Left kidney (tissue), 2 donors: ENCODE results near the gene KDM2A. TPM values are rescaled to one million over a fixed set of nuclear protein-coding genes. Genes with fewer than 3 reads are reported as not detected.

Experiments
- DNase-seq: peaks from one replicate; pipeline ENCODE4 v3.0.0-alpha.2; 2013
- polyA plus RNA-seq: library from polyadenylated mRNA; unstranded; fragments of 120-200 nt; gene quantifications from one replicate; pipeline ENCODE4 v1.2.1, GENCODE V29; 2013; ENCODE audit not compliant: insufficient read length

Gene KDM2A
- polyA plus RNA-seq, 1 donor, result 87.2 TPM

DNA sequence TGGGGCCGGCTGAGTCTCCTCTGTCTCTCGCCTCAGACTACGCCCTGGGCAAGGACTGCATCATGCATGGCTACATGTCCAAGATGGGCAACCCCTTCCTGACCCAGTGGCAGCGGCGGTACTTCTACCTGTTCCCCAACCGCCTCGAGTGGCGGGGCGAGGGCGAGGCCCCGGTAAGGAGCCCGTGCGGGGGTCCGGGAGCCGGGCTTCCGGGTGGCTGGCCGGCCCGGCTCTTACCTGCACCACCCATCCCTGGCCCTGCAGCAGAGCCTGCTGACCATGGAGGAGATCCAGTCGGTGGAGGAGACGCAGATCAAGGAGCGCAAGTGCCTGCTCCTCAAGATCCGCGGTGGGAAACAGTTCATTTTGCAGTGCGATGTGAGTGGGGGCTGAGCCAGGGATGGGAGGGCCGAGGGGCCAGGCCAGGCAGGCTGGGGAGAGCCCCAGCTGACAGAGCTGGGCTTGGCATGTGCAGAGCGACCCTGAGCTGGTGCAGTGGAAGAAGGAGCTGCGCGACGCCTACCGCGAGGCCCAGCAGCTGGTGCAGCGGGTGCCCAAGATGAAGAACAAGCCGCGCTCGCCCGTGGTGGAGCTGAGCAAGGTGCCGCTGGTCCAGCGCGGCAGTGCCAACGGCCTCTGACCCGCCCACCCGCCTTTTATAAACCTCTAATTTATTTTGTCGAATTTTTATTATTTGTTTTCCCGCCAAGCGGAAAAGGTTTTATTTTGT, 165.9 kb downstream of the KDM2A start:
- no peak for DNase-seq

DNA sequence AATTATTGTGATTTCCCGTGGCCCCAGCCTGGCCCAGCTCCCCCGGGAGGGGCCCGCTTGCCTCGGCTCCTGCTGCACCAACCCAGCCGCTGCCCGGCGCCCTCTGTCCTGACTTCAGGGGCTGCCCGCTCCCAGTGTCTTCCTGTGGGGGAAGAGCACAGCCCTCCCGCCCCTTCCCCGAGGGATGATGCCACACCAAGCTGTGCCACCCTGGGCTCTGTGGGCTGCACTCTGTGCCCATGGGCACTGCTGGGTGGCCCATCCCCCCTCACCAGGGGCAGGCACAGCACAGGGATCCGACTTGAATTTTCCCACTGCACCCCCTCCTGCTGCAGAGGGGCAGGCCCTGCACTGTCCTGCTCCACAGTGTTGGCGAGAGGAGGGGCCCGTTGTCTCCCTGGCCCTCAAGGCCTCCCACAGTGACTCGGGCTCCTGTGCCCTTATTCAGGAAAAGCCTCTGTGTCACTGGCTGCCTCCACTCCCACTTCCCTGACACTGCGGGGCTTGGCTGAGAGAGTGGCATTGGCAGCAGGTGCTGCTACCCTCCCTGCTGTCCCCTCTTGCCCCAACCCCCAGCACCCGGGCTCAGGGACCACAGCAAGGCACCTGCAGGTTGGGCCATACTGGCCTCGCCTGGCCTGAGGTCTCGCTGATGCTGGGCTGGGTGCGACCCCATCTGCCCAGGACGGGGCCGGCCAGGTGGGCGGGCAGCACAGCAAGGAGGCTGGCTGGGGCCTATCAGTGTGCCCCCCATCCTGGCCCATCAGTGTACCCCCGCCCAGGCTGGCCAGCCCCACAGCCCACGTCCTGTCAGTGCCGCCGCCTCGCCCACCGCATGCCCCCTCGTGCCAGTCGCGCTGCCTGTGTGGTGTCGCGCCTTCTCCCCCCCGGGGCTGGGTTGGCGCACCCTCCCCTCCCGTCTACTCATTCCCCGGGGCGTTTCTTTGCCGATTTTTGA, 166.8 kb downstream of the KDM2A start:
- DNase-seq, result no peak

DNA sequence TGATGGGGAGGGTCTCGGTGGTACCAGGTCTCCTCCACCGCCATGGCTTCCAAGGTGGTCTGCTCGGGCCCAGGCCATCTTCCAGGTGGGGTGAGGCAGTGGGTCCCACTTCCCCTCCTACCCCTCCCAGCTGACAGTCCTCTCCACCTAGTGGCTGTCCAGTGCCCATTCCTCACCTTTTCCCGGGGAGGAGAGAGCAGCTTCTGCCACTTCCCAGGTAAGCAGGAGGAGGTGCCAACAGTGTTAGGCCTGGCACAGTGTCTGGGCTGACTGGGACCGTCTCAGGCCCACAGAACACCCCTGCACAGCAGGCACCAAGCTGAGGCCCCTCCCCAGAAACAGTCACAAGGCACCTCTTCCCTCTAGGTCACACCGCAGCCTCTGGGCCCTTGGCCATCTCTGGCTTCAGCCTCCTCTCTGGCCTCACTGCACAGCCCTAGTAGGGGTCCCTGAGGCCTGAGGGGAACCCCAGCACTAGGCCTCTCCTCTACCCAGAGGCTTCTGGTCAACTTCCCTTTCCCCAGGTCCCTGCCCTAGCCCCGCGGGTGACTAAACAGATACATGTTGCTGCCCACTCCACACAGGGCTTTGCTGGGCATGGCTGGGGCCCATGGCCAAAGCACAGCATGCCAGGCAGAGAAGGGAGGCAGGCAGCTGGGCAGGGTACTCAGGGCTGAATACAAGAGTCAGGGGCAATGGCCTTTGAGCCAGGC, 167.7 kb downstream of the KDM2A start:
- no peak for DNase-seq

DNA sequence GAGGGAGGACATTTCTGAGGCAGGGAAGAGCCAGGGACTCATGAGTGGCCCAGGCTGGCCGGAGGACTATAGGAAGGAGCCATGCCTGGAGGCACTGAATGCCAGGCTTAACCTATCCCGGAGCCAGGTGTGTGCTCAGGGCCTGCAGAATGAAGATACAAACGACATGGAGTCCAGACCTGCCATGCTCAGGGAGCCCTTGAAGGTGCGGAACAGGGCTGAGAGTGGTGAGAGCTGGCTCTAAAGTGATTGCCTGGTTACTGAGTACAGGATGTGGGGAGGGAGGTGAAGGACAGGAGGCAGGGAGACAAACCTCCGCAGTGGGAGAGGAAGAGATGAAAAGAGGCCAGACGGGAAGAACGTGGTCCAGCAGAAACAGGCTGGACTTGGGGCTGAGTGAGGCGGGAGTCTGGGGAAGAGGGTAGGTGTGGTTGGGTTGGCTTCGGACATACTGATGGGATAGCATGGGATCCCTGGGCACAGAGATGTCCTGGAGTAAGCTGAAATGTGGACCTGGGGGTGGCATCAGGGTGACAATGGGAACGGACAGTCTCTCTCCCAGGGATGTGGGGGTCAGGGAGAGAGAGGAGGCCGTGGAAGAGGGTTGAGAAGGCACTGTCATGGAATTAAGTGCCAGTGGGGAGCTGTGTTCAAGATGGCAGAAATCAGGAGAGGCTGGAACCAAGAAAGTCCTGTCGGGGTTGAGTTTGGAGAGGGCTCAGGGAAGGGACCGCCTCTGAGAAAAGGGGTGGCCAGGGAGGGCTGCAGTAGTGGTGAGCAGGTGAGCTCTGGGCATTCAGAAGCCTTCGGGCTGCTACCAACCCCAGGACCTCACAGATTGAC, 168.5 kb downstream of the KDM2A start:
- DNase-seq, result no peak

DNA sequence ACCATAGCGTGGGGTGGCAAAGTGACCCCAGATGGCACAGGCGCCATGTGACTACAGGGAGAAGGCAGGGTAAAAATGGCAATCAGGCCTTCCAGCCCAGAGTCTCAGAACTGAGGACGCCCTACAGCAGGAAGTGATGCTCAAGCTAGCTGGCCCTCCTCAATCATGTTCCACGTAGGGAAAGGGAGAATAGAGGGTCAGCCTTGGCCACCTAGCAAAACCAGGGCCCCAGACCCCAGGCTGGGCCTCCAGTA, 169.1 kb downstream of the KDM2A start:
- DNase-seq, result no peak

DNA sequence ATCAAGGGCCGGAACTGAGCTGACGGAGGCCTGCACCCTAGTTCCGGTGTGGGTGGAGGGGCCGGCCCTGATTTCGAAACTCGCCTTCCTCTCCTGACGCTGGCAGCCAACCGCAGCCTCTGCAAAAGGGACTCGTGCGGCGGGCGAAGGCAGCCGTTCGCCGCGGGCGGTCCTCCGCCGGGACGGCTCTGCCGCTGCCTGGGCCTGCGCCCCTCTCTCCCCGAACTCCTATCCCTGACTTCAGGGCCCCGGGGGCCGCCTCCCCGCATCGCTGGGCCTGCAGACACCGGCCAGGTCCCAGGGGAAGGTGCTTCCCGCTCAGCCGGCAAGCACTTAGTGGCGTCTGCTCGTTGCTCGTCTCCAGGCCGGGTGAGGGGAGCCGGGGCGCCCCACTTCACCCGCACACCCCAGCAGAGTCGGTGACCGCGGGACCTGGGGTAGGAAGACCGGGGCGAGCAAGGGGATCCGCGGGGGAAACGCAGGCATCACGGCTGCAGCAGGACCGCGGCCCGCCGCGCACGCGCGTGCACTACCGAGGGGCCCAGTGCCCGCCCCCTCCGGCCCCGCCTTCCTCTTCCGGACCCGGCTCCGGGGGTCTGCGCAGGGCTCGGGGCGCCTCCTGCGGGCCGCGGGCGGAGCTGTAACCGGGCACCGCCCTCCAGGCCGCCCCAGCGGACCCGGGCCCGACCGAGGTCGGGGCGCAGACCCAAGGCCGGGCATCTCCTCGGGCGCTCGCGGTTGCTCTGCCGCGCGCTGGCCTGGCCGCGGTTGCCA, 169.6 kb downstream of the KDM2A start:
- peak; percentile 86 for DNase-seq

DNA sequence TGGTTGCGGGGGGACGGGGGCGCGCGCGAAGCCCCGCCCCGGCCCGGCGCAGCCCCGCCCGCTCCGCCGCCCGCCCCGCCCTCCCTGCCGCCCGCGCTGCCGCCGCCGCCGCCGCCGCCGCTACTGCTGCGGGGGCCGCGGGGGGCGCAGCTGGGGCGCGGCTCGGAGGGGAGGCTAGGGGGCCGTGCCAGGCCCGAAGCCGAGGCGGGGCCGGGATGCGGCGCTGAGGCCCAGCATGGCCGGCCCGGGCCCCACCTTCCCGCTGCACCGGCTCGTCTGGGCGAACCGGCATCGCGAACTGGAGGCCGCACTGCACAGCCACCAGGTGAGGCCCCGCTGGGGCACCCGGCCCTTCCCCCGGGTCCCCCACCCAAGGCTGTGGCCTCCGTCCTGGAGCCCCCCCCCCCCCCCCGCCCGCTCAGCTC, 170.2 kb downstream of the KDM2A start, which contains the start of gene ANKRD13D:
ANKRD13D (plus strand) TSS at position 78 of the 425 bp plus-strand sequence; CDS start at position 236, 158 bp downstream.
- no peak for DNase-seq

DNA sequence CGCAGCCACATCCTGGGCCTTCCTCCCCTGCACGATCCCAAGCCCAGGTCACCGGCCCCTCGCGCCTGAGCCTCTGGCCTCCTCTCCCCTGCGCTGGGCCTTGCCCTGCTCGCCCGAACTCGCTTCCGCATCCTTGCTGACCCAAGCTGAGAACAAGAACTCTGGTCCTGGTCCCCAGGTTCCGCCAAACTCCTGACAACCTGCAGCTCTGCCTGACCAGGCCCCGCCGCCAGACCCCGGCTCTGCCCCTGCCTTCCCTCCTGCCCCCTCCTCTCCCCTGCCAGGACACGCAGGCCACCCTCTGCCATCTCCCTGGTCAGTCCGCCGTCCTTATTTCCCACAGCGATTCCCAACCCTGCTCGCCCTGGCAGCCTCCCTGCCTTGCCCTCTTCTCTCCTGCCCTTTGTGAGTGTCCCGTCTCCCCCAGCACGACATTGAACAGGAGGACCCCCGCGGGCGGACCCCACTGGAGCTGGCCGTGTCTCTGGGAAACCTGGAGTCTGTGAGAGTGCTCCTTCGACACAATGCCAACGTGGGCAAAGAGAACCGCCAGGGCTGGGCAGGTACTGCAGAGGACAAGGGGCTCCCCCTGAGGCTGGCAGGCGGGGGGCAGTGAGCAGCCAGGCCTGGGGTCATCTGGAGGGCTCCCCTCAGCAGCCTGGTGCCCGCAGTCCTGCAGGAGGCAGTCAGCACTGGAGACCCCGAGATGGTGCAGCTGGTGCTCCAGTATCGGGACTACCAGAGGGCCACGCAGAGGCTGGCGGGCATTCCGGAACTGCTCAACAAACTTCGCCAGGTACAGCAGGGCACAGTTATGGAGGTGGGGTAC, 170.8 kb downstream of the KDM2A start:
- DNase-seq, result no peak

DNA sequence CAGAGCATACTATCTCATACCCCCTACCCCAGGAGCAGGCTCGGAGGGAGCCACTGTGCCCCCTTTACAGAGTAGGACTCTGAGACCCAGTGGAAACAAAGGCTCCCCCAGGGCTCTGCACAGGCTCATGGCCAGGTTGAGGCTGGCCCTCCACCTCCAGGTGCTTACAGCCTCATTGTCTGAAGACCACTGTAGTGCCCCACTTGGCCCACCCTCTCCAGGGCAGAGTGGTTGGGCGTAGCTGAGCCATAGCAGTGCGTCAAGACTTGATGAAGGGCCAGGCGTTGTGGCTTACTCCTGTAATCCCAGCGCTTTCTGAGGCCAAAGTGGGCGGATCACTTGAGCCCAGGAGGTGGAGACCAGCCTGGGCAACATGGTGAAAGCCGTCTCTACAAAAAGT, 171.7 kb downstream of the KDM2A start:
- DNase-seq, result no peak

DNA sequence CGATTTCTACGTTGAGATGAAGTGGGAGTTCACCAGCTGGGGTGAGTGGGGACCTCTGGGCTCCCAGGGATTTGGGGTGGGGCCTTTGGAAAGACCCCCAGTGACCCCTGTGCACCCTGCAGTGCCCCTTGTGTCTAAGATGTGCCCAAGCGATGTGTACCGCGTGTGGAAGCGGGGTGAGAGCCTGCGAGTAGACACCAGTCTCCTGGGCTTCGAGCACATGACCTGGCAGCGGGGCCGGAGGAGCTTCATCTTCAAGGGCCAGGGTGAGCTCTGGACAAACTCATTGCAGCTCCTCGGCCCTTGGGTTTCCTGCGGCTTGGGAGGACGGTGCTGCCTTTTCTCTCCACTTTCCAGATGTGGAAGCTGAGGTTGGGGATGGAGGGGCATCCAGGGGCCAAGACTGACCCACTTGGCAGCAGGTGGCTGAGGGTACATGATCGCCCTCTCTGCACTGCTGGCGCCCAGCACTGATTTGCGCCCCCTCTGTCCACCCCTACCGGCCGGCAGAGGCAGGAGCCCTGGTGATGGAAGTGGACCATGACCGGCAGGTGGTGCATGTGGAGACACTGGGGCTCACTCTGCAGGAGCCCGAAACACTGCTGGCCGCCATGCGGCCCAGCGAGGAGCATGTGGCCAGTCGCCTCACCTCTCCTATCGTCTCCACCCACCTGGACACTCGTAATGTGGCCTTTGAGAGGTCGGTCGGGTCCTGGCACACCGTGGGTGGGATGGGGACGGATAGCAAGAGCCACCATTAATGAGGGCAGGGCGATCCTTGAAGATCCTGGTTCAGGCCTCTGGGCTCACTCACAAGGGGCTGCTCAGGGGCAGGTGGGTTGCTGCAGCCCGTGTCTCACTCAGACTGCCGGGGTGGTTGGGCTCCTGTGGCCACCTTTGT, 172.7 kb downstream of the KDM2A start:
- no peak for DNase-seq

DNA sequence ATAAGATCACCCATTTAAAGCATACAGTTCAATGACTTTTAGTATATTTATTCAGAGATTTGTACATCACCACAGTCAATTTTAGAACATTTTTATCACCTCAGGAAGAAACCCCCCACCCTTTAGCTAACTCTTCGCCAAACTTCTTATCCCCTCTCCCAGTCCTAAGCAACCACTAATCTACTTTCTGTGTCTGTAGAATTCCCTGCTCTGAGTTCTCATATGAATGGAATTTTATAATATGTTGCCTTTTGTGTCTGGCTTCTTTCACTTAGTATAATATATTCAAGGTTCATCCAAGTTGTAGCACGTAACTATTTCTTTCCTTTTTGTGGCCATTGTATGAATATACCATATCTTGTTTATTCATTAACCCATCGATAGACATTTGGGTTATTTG, 173.6 kb downstream of the KDM2A start:
- DNase-seq, result no peak

DNA sequence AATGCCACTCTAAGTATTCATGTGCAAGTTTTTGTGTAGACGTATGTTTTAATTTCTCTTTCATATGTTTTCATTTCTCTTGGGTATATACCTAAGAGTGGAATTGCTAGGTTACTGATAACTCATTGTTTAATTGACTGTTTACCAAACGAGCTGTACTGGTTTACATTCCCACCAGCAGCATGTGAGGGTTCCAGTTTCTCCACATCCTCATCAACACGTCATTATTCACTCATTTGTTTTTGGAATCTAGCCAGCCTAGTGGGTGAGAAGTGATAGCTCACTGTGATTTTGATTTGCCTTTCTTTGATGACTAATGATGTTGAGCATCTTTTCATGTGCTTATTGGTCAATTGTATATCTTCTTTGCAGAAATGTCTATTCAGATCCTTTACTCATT, 174.0 kb downstream of the KDM2A start:
- DNase-seq, result no peak

DNA sequence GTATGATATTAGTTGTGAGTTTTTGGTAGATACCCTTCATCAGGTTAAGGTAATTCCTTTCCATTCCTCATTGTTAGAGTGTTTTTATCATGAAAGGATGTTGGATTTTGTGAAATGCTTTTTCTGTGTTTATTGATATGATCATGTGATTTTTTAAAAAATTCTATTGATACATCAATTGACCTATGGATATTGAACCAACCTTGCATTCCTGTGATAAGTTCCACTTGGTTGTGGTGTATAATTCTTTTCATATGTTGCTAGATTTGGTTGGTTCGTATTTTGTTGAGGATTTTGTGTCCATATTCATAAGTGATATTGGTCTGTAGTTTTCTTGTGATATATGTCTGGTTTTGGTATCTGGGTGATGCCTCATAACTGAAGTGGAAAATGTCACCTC, 176.8 kb downstream of the KDM2A start:
- DNase-seq, result no peak

DNA sequence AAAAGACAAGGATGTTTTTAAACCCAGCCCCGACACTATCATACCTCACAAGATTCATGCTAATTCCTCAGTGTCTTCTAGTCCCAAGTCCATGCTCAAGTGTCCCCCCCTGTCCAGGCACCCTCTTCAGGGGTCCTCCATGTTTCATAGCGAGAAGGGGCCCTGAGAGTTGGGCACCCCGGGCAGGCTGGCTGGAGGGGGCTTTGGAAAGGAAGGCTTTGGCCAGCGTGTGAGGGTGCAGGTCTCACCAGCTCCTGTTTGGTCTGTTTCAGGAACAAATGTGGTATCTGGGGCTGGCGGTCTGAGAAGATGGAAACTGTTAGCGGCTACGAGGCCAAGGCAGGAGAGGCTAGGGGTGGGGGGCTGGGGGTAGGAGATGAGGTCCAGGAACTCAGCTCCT, 179.7 kb downstream of the KDM2A start:
- DNase-seq, result no peak

DNA sequence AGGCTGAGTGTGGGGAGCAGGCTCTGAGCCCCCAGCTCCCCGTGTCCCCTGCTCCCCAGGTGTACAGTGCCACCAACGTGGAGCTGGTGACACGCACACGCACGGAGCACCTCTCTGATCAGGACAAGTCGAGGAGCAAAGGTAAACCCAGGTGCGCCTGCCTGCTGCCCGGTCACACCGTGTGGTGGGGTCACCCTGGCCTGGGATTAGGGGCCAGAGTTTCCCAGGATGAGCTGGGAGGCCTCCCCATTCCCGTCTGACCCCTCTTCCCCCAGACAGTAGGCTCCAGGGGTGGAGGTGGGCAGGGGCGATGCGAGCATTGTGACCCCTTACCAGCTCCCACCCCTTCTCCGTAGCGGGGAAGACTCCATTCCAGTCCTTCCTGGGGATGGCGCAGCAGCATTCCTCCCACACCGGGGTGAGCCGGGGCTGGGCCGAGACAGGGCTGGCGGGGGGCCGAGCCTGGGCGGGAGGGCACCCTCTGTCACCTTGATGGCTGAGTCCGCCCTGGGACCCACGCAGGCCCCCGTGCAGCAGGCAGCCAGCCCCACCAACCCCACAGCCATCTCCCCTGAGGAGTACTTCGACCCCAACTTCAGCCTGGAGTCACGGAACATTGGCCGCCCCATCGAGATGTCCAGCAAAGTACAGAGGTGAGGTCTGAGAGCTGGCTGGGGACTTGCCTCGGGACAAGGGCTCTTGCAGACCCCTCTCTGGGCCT, 180.6 kb downstream of the KDM2A start:
- DNase-seq, result no peak

DNA sequence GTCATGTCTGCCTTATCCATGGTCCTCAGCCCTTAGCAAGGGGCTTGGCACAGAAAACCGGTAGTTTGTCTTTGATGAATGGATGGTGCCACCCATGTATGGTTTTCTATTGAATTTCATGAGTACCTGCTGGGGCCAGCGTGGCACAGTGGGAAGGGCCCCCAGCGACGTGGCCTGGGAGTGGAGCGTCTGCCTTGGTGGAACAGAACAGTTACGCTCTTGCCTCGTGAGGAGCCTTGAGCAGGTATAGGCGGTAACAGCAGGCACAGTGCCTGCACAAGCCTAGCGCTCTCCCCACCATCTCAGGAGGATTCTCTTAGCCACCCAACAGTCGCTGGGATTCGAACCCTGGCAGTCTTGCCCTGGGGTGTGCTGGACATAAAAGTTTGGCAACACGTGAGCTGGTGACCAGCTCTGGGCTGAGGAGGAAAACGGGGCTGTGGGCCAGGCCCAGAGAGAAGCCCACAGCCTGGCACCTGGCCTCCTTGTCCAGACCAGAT, 181.2 kb downstream of the KDM2A start:
- DNase-seq, result no peak

DNA sequence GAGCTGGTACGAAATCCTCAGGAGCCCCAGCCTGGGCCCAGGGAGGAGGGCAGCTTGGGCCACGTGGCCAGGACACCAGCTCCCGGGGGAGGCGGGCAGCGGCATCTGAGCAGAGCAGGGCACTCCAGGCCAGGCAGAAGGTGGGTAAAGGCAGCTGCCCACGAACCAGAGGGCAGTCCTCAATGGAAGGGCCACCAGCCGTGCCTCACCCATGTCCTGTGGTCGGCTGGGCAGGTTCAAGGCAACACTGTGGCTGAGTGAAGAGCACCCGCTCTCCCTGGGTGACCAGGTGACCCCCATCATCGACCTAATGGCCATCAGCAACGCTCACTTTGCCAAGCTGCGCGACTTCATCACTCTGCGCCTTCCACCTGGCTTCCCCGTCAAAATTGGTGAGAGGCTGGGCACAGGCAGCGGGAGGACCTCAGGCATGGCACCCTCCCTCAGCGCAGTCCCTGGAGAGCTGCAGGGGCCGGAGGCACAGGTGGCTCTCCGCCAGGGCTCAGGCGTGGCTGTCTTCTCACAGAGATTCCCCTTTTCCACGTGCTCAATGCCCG, 181.8 kb downstream of the KDM2A start:
- DNase-seq, result no peak
